Fibroblast of pulmonary artery (primary cell): Measurements from ENCODE around the gene MOB2.

Source experiments
- DNase-seq: peaks from one replicate; pipeline ENCODE4 v3.0.0-alpha.2; 2010; ENCODE audit warnings: low read depth
- H3K4me3 ChIP-seq: replicated peaks from 2 replicates; pipeline ENCODE4 v1.5.1; 2011; ENCODE audit warnings: low read depth, mild to moderate bottlenecking, control low read depth, low read length, moderate library complexity
- TF ChIP-seq, protein P1 (sequence below): IDR thresholded peaks from 2 replicates; pipeline ENCODE4 v1.5.1; 2011; ENCODE audit warnings: mild to moderate bottlenecking, control low read depth, low read length, inconsistent platforms; ENCODE audit errors: missing control alignments

MOB2 gene

DNA sequence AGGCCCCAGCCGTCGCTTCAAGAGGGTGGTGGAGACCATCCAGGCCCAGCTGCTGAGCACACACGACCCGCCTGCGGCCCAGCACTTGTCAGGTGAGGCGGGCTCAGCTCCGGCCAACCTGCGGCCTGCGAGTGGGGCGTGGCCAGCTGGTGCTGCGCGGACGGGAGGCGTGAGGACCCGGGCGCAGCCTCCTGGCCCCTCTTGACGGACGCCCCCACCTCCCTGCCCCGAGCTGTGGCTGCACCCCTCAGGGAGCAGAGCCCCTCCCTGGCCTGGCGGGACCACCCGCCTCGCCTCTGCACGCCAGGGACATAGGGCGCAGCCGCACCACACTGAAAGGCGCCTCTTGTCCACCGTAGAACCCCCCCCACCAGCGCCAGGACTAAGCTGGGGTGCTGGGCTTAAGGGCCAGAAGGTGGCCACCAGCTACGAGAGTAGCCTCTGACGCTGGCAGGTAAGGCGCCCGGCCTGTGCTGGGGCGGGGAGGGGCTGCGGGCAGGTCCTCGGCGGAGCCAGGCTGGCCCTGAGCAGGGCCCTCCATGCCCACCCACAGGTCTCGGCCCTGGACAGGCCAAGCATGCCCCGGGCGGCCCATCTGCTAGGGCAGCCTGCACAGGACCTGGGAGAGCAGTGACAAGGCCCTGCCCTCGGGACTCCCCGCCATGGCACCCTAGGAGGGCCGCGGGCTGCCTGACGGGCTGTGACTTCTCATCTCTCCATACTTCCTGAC is 29.8 kb downstream of the MOB2 start:
- DNase-seq = no peak
- H3K4me3 ChIP-seq = no peak overlapping the region
- TF ChIP-seq, protein P1, sequence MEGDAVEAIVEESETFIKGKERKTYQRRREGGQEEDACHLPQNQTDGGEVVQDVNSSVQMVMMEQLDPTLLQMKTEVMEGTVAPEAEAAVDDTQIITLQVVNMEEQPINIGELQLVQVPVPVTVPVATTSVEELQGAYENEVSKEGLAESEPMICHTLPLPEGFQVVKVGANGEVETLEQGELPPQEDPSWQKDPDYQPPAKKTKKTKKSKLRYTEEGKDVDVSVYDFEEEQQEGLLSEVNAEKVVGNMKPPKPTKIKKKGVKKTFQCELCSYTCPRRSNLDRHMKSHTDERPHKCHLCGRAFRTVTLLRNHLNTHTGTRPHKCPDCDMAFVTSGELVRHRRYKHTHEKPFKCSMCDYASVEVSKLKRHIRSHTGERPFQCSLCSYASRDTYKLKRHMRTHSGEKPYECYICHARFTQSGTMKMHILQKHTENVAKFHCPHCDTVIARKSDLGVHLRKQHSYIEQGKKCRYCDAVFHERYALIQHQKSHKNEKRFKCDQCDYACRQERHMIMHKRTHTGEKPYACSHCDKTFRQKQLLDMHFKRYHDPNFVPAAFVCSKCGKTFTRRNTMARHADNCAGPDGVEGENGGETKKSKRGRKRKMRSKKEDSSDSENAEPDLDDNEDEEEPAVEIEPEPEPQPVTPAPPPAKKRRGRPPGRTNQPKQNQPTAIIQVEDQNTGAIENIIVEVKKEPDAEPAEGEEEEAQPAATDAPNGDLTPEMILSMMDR = no peak

DNA sequence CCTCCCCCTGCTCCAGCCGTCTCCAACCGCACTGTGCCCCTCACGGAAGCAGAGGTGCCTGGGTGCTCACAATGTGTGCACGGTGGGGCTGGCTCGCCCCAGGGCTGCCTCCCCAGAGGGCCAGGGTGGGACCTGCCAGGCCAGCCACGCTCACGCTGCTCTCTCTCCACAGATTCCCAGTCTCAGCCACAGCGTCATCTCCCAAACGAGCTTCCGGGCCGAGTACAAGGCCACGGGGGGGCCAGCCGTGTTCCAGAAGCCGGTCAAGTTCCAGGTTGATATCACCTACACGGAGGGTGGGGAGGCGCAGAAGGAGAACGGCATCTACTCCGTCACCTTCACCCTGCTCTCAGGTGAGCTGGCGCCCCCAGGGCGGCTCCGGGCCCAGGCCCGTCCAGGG is 30.4 kb downstream of the MOB2 start:
- TF ChIP-seq, protein P1 = no peak
- no peak for DNase-seq
- H3K4me3 ChIP-seq = no peak overlapping the region

DNA sequence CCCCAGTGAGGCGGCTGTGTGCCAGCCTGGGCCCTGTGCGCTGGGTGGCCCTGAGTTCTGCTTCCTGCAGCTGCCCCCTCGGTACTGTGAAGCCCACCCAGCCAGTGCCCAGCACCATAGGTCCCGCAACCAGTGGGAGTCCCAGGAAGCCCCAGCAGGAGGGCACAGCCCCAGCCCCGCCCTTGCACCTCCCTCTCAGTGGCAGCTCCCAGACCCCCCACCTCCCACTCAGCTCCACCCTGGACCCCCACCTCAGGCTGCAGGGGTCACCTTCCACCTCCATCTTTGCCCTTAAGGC is 30.9 kb downstream of the MOB2 start:
- TF ChIP-seq, protein P1 = no peak
- DNase-seq = no peak
- no peak overlapping the region for H3K4me3 ChIP-seq

DNA sequence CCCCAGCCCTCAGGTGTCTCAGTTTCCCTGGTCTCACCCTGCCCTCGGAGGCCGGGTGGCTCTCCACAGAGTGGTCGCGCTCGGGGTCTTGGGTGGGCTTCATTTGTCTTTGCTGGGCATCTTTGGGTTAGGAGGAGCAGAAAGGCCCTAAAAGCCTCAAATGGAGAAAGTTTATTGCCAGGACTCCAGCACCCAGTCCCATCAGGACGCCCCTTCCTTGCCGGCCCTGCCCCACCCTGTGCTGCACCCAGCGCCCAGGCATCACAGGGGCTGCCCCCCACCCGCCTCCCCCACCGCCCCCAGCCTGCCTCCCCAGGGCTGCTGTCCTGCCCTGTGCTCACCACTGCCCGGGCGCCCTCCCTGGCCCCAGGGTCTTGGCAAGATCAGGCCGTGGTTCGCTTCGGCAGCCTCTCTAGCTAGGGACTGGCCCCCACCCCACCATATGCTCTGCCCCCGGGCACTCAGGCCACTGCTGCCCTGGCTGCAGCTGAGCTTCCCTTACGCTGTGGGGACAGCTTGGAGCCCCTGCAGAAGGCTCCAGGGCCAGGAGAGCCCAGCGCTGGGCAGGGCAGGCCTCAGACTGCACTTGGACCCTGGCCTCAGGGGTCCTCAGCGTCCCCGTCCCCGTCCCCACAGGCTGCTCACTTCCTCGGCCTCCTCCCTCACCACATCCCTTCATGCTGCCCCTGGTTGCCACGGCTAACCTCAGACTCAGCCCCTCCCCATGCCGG is 31.4 kb downstream of the MOB2 start:
- TF ChIP-seq, protein P1 = no peak
- no peak for DNase-seq
- H3K4me3 ChIP-seq = no peak overlapping the region

DNA sequence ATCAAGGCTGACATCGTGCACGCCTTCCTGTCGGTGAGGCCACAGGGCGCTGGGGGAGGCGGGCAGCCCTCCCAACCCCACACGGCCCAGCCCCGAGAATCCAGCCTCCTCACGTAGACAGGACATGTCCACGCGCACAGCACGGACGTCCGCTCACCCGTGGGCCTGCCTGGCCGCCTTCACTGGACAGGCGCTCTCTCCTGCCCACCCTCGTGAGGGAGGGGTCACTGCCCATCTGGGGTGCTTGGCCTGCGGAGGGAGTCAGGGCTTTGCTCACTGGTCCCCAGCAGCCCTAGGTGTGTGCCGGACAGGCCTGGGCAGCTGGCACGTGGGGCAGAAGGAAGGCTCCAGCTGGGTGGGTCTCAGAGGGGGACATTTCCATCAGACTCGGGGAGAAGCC is 32.0 kb downstream of the MOB2 start:
- TF ChIP-seq, protein P1 = no peak
- H3K4me3 ChIP-seq = no peak overlapping the region
- no peak for DNase-seq

DNA sequence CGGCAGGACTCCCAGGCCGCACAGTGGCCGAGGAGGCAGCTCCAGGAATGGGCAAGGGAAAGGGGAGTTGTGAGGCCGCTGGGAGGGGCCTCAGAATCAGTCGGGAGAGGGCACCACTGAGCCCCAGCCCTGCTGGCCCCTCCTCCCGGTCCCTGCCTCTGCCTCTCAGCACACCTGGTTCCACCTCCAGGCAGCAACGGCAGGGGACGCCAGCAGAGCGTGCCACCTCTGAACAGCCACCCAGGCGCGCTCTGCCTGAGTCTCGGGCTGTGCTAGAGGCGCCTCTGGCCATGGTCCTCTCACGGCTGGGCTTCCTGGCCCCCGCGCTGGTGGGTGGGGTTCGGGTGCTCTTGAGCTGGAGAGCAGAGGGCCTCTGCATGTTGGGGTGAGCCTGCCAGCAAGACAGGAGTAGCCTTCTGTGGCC is 33.0 kb downstream of the MOB2 start:
- TF ChIP-seq, protein P1 = no peak
- DNase-seq = no peak
- H3K4me3 ChIP-seq = no peak overlapping the region

DNA sequence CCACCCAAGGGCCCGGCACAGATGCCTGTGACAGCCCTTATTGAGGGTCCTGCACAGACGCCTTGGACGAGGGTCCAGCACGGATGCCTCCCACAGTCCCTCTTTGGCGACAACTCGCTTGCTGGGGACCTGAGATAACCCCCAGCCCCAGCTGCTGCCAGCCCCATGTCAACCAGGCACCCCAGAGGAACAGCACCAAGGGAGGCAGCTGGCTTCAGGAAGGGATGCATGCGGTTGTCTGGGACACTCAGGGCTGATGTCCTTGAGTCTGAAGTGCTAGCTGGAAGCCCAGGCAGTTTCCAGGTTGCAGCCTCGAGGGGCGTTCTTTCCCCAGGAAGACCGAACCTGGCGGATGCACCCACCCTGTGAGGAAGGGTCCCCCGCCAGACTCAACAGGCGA is 33.8 kb downstream of the MOB2 start:
- H3K4me3 ChIP-seq = no peak overlapping the region
- TF ChIP-seq, protein P1 = no peak
- no peak for DNase-seq
